ENCODE data around the gene LRBA.

DNA sequence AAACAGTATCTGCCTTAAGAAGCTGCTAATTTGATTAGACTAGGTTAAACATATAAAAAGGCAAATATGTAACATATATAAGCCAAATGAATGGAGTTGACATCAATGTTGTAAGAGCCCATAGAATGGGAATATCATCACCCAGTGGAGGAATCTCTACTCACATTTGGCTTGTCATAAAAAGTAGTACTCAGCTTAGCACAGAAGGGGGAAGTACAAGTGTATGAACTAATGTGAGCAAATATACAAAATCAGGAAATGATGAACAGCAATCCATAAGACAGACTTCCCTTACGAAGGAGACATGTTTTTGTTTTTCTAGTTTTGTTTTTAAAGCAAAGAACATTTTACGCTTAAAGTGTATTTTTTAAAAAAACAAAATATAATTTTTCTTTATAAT lies 358.2 kb downstream of the LRBA start:
- TF ChIP-seq POLR2A (IDR thresholded peaks at IDR 0.05) = no peak
- TF ChIP-seq CTCF (IDR thresholded peaks at IDR 0.05) = no peak

All from testis (tissue), 2 donors.